ENCODE data around the gene DDX39B.

DNA sequence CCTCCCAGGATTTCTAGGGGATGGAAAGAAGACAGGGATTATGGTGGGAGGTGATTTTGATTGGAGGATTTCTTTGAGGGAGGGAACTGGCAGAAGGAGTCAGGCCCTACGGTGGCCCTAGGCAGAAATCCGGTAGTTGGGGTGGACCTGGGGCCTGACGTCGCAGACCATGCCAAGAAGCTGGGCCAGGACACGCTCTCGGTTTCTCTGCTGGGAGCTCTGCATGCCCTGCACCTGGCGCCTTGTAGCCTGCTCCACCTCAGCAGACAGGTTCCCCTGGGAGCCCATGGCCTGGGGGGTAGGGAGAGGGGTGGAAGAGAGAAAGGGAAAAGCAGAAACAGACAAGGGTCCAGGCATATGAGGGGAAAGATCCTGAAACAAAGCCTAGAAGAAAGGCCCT, 3.5 kb upstream of the DDX39B start:
- TF ChIP-seq POLR2AphosphoS5 (IDR thresholded peaks at IDR 0.05; ENCODE audit: low read depth, low read length) (no peak), REST (IDR thresholded peaks at IDR 0.05; ENCODE audit: insufficient read depth in 1 of 2, low read depth in 2 of 2, low read length in 2 of 2) (no peak), SIN3A (IDR thresholded peaks at IDR 0.05; ENCODE audit: borderline replicate concordance, insufficient read depth, low read length) (no peak), FOXP2 (optimal IDR thresholded peaks at IDR 0.05; ENCODE audit: borderline replicate concordance, extremely low read depth, extremely low read length, insufficient read depth) (no peak), TAF1 (IDR thresholded peaks at IDR 0.05; ENCODE audit: borderline replicate concordance, insufficient read depth, low read length) (no peak)

Measured in PFSK-1 (cell line).